OCI-LY7 (cell line): ENCODE results near the gene PARD3. TPM values are rescaled to one million over a fixed set of nuclear protein-coding genes. Genes with fewer than 3 reads are reported as not detected.
"Not testable (repeated sequence)": the region's sequence is repeated elsewhere in the genome, so short reads cannot be mapped to it uniquely, and the experiment has no call there.

Experiments used
- BruUV-seq: library from RNA; stranded (reverse); fragments of 400-500 nt; replicated peaks from 2 replicates; lab custom pipeline; 2021; lab: Mats Ljungman, UMichigan
- CTCF ChIA-PET: fragments of 300-600 bp; sonication (Branson Sonifier 250); formaldehyde crosslinking; loops from one replicate; lab custom pipeline; 2022; ENCODE audit warnings: antibody characterized with exemption; ENCODE audit not compliant: unreplicated experiment; lab: Charles Lee
- POLR2A ChIA-PET: fragments of 300-600 bp; sonication (Branson Sonifier 250); formaldehyde crosslinking; loops from one replicate; lab custom pipeline; 2022; ENCODE audit warnings: antibody characterized with exemption; lab: Charles Lee
- DNase-seq: peaks from one replicate; pipeline ENCODE4 v3.0.0-alpha.2; 2015; ENCODE audit warnings: low spot score
- H2AFZ ChIP-seq: fragments of 200-600 bp; sonication (generic), shearing (Covaris generic); 2 replicates; pipeline ENCODE4 v1.6.1; 2014; ENCODE audit warnings: mild to moderate bottlenecking, antibody characterized with exemption, low read length, moderate library complexity
- H3K27ac ChIP-seq: fragments of 200-600 bp; sonication (generic); 2 replicates; pipeline ENCODE4 v1.5.1; 2014; ENCODE audit warnings: mixed run types, low read depth, mild to moderate bottlenecking, moderate library complexity, low read length, inconsistent platforms; ENCODE audit not compliant: poor library complexity, severe bottlenecking
- H3K36me3 ChIP-seq: fragments of 200-600 bp; sonication (generic); 2 replicates; pipeline ENCODE4 v1.6.1; 2014; ENCODE audit warnings: mild to moderate bottlenecking, antibody characterized with exemption, low read length, moderate library complexity, mixed read lengths; ENCODE audit not compliant: insufficient read depth
- H3K4me1 ChIP-seq: fragments of 200-600 bp; sonication (generic); 2 replicates; pipeline ENCODE4 v1.5.1; 2014; ENCODE audit warnings: mild to moderate bottlenecking, low read length; ENCODE audit not compliant: insufficient read depth, poor library complexity, severe bottlenecking
- H3K4me2 ChIP-seq: fragments of 200-600 bp; sonication (generic); 2 replicates; pipeline ENCODE4 v1.6.1; 2014; ENCODE audit warnings: mild to moderate bottlenecking, low read length
- H3K4me3 ChIP-seq: fragments of 200-600 bp; sonication (generic); 2 replicates; pipeline ENCODE4 v1.5.1; 2014; ENCODE audit warnings: mild to moderate bottlenecking, low read depth, low read length; ENCODE audit not compliant: poor library complexity, severe bottlenecking
- H3K79me2 ChIP-seq: fragments of 200-600 bp; sonication (generic); 2 replicates; pipeline ENCODE4 v1.6.1; 2016; ENCODE audit warnings: low read depth, mild to moderate bottlenecking, low read length, moderate library complexity, mixed read lengths; ENCODE audit not compliant: insufficient read depth
- H3K9me2 ChIP-seq: fragments of 200-600 bp; sonication (generic); 2 replicates; pipeline ENCODE4 v1.6.1; 2016; ENCODE audit warnings: mild to moderate bottlenecking, low read length, mixed read lengths; ENCODE audit not compliant: insufficient read depth
- H3K9me3 ChIP-seq: fragments of 200-600 bp; sonication (generic); 2 replicates; pipeline ENCODE4 v1.6.1; 2014; ENCODE audit warnings: mild to moderate bottlenecking, mixed run types, low read length, mixed read lengths
- H4K20me1 ChIP-seq: fragments of 200-600 bp; sonication (generic); 2 replicates; pipeline ENCODE4 v1.6.1; 2014; ENCODE audit warnings: mild to moderate bottlenecking, antibody characterized with exemption, low read length, moderate library complexity, mixed read lengths; ENCODE audit not compliant: insufficient read depth
- CTCF ChIP-seq: fragments of 200-600 bp; sonication (generic); conservative IDR thresholded peaks from 2 replicates; pipeline ENCODE4 v1.5.1; 2014; ENCODE audit warnings: mild to moderate bottlenecking, antibody characterized with exemption, low read length, moderate library complexity, mixed read lengths
- EZH2phosphoT487 ChIP-seq: fragments of 200-600 bp; sonication (generic); IDR thresholded peaks from 2 replicates; pipeline ENCODE4 v1.6.1; 2018; ENCODE audit warnings: low read depth, borderline replicate concordance, mild to moderate bottlenecking, mixed run types, antibody characterized with exemption, low read length, moderate library complexity, mixed read lengths
- intact Hi-C: fragments of 100-400 bp; cut with micrococcal nuclease; formaldehyde crosslinking; loops from one replicate; pipeline ENCODE4 v1.10.0; 2022; ENCODE audit not compliant: unreplicated experiment
- total RNA-seq, 2 experiments: library from RNA; depleted of rRNA in 1 of 2; stranded (reverse); fragments of >200 nt in 1 of 2; shearing (Covaris generic) in 1 of 2; gene quantifications; 2 replicates each; pipeline ENCODE4 v1.2.3, GENCODE V29; 2014 to 2022

PARD3 gene
- total RNA-seq, 2 experiments from 2014 or later = not detected

DNA sequence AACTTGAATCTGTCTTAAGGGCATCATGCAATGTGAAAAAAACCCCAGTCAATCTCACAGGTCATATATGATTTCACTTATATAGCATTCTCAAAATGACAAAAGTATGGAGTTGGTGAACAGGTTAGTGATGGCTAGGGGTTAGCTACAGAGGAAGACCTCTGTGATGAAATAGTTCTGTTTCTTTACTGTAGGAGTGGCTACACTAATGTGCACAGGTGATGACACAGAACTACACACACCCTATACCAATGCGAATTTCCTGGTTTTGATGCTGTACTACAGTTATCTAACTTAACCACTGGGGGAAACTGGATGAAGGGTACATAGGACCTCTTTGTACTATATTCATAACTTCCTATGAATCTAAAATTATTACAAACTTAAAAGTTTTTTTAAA lies 541.8 kb downstream of the PARD3 start:
- Histone ChIP-seq H3K36me3 (no peaks in the 10 kb centered on the region), H3K4me1 (no peaks in the 10 kb centered on the region), H3K4me3 (no peak overlapping the region), H4K20me1 (no peaks in the 10 kb centered on the region), H3K4me2 (no peak overlapping the region), H3K9me2 (no peaks in the 10 kb centered on the region), H2AFZ (no peak overlapping the region), H3K9me3 (no peaks in the 10 kb centered on the region), H3K79me2 (no peaks in the 10 kb centered on the region), H3K27ac (no peak overlapping the region)
- no peak for DNase-seq
- ChIA-PET POLR2A (interaction anchor here (0.8 kb wide), 1 partner anchor 15 kb away, joined by 4 read pairs; no protein-coding TSS in a partner anchor), CTCF (no interaction called here)
- intact Hi-C loops = no loop called here
- TF ChIP-seq EZH2phosphoT487 = no peak
- no peak for TF ChIP-seq CTCF
- no TSS peak for BruUV-seq

- no peak overlapping the region for H3K4me2 ChIP-seq
- no peak for DNase-seq
- CTCF ChIA-PET = no interaction called here
- POLR2A ChIA-PET = no interaction called here
- no TSS peak for BruUV-seq
- H3K9me2 ChIP-seq = no peaks in the 10 kb centered on the region
- TF ChIP-seq CTCF (no peak), EZH2phosphoT487 (no peak)
- no peaks in the 10 kb centered on the region for H3K79me2 ChIP-seq
- H4K20me1 ChIP-seq = no peaks in the 10 kb centered on the region
- no peak overlapping the region for H2AFZ ChIP-seq
- H3K4me1 ChIP-seq = no peaks in the 10 kb centered on the region
- H3K4me3 ChIP-seq = no peak overlapping the region
- intact Hi-C loops = no loop called here
- no peaks in the 10 kb centered on the region for H3K9me3 ChIP-seq
- H3K27ac ChIP-seq = no peak overlapping the region
- no peaks in the 10 kb centered on the region for H3K36me3 ChIP-seq
These were observed 542.8 kb downstream of the PARD3 start for GRCh38 chr10:34272316-34272715.

DNA sequence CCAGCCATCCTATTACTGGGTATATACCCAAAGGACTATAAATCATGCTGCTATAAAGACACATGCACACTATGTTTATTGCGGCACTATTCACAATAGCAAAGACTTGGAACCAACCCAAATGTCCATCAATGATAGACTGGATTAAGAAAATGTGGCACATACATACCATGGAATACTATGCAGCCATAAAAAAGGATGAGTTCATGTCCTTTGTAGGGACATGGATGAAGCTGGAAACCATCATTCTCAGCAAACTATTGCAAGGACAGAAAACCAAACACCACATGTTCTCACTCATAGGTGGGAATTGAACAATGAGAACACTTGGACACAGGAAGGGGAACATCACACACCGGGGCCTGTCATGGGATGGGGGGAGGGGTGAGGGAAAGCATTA lies 546.7 kb downstream of the PARD3 start:
- DNase-seq, CTCF ChIA-PET, H3K4me2 ChIP-seq, H3K27ac ChIP-seq, H3K36me3 ChIP-seq, H3K4me3 ChIP-seq, H3K9me2 ChIP-seq, intact Hi-C loops, BruUV-seq, H3K4me1 ChIP-seq, H3K9me3 ChIP-seq, H3K79me2 ChIP-seq, POLR2A ChIA-PET, H4K20me1 ChIP-seq, H2AFZ ChIP-seq: not testable (repeated sequence)
